Stimulated activated CD8-positive, alpha-beta memory T cell treated with anti-CD3 and anti-CD28 coated beads, Interleukin-2, amount 100 ng/mL, for 1 hour (primary cell): ENCODE results near the gene PARP12.

ENCODE experiments used
- DNase-seq, 2 donors: peaks; one replicate each; pipeline ENCODE4 v3.0.0-alpha.2; 2020; ENCODE audit warnings: low read depth in 2 of 2

The PARP12 gene

DNA sequence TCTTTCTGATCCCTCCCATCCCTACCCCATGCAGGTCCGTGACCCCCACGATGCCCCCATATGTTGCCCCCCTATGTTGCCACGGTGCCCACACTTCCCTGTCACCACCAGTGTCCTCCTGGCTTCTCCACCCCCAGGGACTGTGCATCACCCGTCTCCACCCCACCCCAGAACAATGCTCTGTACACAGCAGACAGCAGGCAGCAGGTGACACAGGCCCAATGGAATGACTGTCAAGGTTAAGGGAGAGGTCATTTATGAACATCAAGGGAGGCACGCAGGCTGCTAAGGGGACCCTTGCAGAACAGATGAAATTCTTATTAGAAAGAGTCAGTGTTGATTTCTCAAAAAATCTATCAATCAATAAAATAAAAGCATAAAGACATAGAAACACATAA, 71.5 kb downstream of the PARP12 start:
- DNase-seq: no peak

DNA sequence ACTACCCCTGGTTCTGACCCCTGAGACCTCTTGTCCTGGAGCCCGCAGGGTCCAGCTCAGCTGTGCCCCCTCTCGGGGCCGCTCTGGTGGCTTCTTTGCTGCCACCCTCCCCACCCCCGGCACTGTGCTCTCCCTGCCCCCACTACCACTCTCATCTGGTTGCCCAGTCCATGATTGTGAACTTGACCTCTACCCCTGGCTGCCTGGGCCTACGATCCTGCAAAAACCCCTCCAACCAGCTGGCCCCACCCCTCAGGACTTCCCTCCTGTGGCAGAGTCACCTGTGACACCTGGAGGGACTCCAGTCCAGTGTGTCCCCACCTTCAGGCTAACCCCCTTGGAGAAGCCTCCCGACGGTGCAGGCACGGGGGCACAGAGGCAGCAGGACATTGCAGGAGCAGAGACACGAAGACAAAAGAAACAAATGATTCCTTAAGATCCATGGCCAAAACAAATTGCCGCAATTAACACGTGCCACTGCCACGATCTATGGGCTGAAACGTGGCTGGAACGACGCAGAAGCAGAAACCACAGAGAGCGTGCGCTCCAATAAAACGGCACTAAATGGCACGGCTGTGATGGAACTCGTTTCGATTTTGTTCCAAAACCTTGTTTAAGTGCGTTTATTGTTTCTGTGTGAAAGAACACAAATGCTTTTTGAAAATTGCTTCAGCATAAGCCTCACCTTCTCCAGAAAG, 72.0 kb downstream of the PARP12 start:
- DNase-seq: no peak

DNA sequence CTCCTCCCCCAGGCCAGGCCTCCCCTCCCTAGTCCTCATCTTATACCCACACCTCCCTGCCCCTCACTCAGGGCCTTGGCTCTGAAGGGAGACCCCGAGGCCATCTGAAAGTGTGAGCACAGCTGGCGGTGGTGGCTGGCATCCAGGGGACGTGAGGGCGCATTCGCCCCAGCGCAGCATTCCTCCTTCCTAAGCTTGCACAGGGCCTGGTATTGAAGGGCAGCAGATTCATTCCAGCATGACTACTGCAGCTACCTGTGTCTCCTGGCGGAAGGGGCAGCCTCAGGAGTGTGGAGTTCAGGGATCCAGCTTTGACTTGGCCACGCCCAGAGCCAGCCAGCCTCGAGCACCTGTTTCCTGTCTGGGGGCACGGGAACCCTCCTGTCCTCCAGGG, 72.6 kb downstream of the PARP12 start:
- DNase-seq: no peak

DNA sequence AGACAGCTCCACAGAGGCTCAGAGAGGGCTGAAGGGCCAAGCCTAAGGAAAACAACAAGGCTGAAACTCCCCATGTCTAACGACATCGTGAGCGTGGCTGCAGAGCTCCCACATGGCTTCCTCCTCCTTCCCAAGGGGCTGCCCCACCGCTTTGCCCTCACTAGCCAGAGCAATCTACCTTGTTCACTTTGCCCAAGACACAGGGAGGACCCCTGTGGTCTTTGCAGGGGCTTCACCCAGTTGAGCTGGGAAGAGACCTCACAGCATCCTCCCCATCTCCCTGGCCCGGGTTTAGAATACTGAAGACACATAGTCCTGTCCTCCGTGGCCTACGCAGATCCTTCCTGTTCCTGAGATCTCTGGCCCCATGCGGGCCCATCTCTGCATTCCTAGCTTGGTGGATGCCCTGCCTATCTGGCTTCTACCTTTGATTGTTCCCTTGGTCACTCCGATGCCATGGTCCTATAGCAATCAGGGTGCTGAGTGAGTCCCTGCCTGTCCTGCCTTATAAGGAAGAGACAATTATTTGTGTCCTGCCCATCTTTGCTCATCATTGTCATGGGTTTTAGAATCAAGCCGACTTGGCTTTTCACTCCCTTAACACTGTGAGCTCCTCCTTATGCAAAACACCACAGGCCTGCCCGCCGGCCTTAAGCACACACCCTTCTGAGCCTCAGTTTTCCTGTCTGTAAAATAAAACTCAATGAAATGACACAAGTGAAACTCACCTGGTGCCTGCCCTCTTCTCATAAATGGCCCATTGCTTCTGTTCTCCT, 73.2 kb downstream of the PARP12 start:
- no peak for DNase-seq

DNA sequence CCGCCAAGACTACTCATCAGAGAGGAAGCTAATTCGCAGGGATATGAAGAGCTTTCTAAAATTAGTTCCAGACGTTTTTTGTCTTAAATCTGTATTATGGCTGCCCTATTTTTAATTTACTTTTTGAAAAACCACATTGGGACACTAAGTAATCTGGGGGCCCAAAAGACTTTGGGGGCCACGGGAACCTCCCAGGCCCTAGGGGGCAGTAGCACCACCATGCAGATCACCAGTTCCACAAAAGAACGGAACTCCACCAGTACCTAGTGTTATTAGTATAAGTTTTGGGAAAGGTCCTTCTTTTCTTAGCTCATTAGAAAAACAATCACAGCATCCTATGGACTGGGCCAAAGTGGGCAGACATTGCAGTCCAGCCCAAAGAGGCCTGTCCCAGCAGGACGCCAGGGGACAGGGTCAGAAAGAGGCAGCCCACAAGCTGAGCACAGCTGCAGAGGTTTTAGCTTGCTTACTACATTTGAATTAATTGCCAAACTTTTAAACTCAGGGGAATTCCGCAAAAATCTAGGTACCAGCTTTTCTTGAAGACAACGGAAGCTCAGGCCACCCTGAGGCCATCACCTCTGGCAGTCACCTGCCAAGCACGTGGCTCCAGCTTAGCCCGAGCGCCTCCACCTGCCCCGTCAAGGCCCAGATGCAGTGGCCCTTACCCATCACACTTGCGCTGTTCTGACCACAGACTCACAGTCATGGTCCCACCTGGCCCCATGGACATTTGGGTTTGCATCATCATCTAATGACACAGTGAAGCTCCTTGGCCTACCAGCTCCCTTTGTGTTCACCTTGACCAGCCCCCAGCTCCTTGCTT, 74.8 kb downstream of the PARP12 start:
- DNase-seq: no peak

DNA sequence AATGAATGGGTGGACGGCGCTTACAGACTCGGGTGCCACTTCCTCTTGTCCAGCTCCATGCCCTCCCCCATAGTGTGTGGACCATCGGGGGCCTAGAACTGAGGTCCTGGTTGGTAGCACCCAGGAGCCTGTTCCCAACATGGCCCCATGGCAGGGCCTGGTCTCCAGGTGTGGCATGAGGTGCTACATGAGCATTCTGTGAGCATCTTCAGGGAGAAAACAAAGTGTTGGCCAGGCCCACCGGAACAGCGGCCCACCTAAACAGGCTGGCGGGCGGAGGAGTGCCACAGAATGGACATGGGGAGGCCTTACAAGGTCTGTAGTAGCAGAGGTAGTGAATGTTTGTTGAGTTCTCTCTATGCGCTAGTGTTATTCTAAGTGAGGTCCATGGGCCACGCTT, 76.9 kb downstream of the PARP12 start:
- no peak for DNase-seq

DNA sequence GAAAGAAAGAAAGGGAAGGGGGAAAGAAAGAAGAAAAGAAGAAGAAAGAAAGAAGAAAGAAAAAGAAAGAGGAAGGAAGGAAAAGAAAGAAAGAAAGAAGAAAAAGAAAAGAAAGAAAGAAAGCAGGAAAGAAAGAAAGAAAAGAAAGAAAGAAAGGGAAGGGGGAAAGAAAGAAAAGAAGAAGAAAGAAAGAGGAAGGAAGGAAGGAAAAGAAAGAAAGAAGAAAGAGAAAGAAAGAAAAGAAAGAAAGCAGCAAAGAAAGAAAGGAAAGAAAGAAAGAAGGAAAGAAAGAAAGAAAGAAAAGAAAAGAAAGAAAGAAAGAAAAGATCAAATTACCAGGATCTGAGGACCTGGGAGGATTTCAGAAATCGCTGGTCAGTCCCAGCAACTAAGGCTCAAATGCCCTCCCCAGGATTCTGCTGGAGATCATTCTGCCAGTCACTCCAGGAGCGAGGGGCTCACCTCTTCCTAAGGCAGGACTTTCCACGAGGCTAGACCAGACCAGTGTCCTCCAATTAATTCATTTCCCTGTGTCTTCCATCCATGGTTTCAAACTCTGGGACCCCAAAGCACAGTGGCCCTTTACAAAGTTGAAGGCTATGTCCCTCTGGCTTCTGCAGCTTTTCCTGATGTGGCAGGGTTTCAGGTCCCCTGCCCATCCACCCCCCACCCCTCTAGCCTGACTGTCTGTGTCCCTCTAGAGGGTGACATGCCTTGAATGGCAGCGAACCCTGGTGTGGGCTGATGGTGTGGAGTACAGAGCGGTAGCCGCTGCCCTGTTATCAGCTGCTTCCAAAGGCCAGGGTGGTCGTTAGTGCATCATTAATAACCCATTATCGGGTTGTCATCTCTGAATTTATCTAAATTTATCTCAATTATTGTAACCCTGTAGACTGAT, 77.9 kb downstream of the PARP12 start:
- DNase-seq: no peak

DNA sequence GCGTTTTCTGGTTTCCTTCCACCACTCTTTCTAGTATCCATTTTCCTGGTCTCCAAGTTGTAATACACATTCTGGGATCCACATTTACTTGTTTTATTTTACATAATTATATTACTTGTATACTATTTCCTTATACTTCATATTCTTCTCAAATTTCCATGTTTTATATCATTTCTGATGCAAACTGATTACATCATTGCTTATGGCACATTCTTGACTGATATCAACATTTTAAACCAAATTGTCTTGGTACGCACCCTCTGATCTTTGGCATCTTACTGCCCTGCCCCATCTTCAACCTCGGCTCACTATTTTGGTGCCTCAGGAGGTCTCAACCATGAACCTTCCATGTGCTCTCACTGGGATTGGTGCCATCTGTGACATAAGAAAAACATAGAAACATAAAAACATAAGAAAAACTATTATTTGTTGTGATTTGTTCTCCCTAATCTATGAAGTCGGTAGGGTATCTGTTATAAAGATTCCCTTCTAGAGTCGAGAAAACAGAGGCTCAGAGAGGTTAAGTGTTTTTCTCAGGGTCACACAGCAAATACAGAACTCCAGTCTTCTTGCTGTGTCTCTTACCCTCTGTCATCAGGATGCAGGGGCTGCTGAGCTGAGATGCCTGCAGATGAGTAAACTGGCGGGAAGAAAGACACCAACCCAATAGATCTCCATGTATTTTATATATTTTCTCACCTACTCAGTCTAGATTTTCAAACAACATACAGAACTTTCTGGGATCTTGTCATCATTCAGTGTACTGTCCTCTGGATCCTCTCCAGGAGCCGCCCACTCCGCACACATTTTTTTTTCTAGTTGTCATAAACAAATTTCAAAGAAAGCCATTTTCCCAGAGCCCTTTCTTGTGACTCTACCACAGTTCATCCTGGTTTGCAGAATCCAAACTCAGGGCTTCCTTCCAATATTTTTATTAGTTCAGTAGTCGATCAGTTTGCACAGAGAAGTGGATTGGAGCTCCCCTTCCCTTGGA, 79.5 kb downstream of the PARP12 start:
- no peak for DNase-seq

DNA sequence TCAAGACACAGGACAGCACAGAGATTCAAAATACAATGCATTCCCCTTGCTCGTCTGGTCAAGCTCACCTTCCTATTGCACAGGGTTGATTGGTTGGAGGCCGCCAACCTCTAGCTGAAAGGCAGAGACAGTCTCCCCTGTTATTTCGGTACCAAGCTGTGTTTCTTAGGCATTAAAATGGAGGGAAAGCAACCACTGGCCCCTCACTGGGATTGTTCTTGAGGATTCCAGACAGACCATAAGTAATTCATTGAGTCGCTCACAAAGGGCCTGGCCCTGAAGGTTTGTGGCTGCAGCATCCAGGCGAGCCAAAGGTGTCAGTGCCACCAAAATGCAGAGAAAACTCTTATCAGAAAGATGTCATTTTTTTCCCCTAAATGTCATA, 81.2 kb downstream of the PARP12 start:
- DNase-seq: no peak

DNA sequence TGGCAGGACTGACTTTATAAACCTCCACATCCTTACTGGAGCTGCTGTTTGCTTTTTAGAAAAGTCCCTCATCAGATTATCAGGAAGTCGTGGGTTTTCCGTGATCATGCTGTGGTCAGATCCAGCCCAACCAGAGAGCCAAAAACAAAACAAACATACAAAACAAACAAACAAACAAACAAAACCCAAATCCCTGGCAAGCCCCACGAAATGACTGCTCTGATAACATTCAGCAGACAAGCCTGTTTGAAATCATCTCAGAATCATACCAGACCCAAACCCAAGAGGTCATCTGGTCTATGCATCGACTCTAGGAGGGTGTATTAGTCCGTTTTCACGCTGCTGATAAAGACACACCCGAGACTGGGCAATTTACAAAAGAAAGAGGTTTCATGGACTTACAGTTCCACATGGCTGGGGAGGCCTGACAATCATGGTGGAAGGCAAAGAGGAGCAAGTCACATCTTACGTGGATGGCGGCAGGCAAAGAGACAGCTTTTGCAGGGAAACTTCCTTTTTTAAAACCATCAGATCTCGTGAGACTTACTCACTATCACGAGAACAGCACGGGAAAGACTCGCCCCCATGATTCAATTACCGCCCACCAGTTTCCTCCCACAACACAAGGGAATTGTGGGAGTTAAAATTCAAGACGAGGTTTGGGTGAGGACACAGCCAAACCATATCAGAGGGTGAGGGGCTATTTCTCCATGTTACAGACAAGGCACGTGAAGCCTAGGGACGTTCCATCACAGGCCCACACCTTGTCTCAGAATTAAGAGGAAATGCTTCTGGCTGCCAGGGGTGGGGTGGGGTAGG, 85.7 kb downstream of the PARP12 start:
- no peak for DNase-seq

DNA sequence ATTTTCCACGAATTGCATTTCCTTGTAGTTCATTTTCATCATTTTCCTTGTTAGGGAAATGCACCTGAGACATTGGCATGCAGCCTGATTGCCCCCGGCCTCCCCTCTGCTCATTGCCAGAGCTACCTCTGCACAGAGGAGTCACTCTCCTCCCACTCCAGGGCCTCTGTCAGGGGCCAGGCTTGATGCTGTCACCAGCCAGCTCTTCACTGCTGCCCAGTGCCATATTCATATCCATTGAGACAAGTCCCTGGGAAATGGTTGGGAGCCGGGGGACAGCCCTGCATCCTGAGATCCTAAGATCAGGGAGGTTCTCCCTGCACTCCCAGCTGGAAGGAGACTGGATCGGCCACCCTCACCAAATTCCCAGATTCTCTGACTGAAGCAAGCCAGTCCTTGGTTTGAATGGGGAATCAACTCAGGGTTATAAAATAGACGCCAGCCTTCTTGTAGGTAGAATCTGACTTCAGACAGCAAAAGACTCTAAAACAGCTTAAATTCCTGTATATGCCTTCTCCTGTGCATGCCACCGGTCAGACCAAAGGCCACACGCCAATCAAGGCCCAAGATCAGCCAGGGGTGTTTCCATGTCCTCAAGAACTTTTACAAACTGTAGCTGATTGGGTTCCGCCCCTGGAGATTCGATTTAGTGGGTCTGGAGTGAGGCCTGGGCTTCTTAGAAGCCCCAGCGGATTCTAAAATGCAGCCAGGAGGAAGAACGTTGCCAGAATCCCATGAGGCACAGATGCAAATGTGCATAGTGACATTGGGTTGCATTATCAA, 86.5 kb downstream of the PARP12 start:
- no peak for DNase-seq

DNA sequence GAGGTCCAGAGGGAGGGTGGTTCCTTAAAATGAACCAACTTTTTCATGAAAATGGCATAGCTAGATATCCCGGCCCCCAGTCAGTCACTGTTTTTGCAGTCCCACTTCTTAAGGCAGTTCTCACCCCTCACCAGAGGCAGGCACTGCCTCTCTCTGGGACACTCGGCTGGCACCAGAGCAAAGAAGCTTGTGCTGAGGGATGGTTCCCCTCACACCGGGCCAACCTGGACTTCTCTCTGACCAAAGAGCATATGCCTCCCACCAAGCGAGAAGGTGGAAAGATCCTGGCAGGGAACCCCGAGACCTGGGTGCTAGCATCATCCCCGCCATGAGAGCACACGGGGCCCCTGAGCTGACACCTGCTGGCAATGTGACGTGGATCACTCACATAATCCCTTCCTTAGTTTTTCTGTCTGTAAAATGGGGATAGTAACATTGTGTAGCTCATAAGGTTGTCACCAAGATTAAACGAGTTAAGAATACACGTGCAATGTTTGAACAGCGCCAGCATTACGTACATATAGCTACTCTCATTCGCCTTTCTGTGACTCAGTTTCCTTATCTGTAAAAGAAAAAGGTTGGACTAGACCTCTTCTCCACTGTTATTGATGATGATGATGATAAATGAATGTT, 88.5 kb downstream of the PARP12 start:
- no peak for DNase-seq
